BLaER1 treated with 17β-estradiol and CSF1 and Interleukin-3, amounts not matched to agents 10 nM and 100 nM (cell line): ENCODE data around the gene NUP37.
"Not testable (repeated sequence)": the region's sequence is repeated elsewhere in the genome, so short reads cannot be mapped to it uniquely, and the experiment has no call there.

Source experiments
- H3K27ac ChIP-seq, 11 experiments: shearing (Covaris generic); formaldehyde crosslinking; 2 replicates each; pipeline ENCODE4 v1.8.1; 2022
- H3K27me3 ChIP-seq, 11 experiments: shearing (Covaris generic); formaldehyde crosslinking; 2 replicates each; pipeline ENCODE4 v1.8.1; 2022
- H3K36me3 ChIP-seq, 11 experiments: shearing (Covaris generic); formaldehyde crosslinking; 2 replicates each; pipeline ENCODE4 v1.8.1; 2022
- H3K4me1 ChIP-seq, 10 experiments: shearing (Covaris generic); formaldehyde crosslinking; 2 replicates each; pipeline ENCODE4 v1.8.1; 2022
- H3K4me2 ChIP-seq, 11 experiments: shearing (Covaris generic); formaldehyde crosslinking; 2 replicates each; pipeline ENCODE4 v1.8.1; 2022
- H3K4me3 ChIP-seq, 10 experiments: shearing (Covaris generic); formaldehyde crosslinking; 2 replicates each; pipeline ENCODE4 v1.8.1; 2022
- H3K9ac ChIP-seq, 11 experiments: shearing (Covaris generic); formaldehyde crosslinking; 2 replicates each; pipeline ENCODE4 v1.8.1; 2022
- H3K9me3 ChIP-seq, 11 experiments: shearing (Covaris generic); formaldehyde crosslinking; replicated peaks in 1 of 11; 2 replicates each; pipeline ENCODE4 v1.8.1; 2022
- H4K20me1 ChIP-seq, 11 experiments: shearing (Covaris generic); formaldehyde crosslinking; 2 replicates each; pipeline ENCODE4 v1.8.1; 2022
- Cebpa-rat ChIP-seq, 11 experiments: shearing (Covaris generic); IDR thresholded peaks; 2 replicates each; pipeline ENCODE4 v1.8.1; 2022

The NUP37 gene

GRCh38 chr12:102119674-102120563 is at the start of gene NUP37, which contains the start of gene PARPBP:
Gene NUP37, minus strand, starts transcription at chr12:102120114. Its CDS starts 1,596 bp downstream, at chr12:102118518.
Gene PARPBP, plus strand, starts transcription at chr12:102120183. Its CDS starts 3,706 bp downstream, at chr12:102123889.
- no peaks in the 10 kb centered on the region for H3K9me3 ChIP-seq
- no peak for TF ChIP-seq Cebpa-rat (IDR thresholded peaks at IDR 0.05)
- peak within 1 kb of the TSS; percentile 68 to 89 (median 76) for H3K4me3 ChIP-seq
- no peaks in the 10 kb centered on the region for H4K20me1 ChIP-seq
- H3K36me3 ChIP-seq = peaks cover 23 to 62% (median 38%) of the 10 kb centered on the region in 11 experiments; a peak in 20 of 22 replicates
- peak within 1 kb of the TSS; percentile 74 to 93 (median 87) for H3K27ac ChIP-seq
- peak within 1 kb of the TSS; percentile 81 to 93 (median 88) for H3K9ac ChIP-seq
- H3K4me2 ChIP-seq = peak within 1 kb of the TSS; percentile 85 to 95 (median 88)
- H3K4me1 ChIP-seq = peaks cover 19 to 35% (median 31%) of the 10 kb centered on the region in 10 experiments
- no peaks in the 10 kb centered on the region for H3K27me3 ChIP-seq

- H3K27ac ChIP-seq = no peak overlapping the region
- H3K4me3 ChIP-seq = no peak overlapping the region
- H3K4me2 ChIP-seq = peak overlapping the region in 2 of 11 experiments; percentile 43 to 70; a peak in 4 of 22 replicates
- no peaks in the 10 kb centered on the region for H4K20me1 ChIP-seq
- H3K36me3 ChIP-seq = peaks cover 0 to 94% (median 25%) of the 10 kb centered on the region in 11 experiments; a peak in 16 of 22 replicates
- peaks cover 0 to 16% (median 0%) of the 10 kb centered on the region in 10 experiments; a peak in 4 of 20 replicates for H3K4me1 ChIP-seq
- H3K9me3 ChIP-seq = no peaks in the 10 kb centered on the region
- no peak for TF ChIP-seq Cebpa-rat (IDR thresholded peaks at IDR 0.05)
- H3K9ac ChIP-seq = no peak overlapping the region
- H3K27me3 ChIP-seq = no peaks in the 10 kb centered on the region
Measured at GRCh38 chr12:102167821-102168604, 48.1 kb upstream of the NUP37 start.

- peaks cover 0 to 9% (median 0%) of the 10 kb centered on the region in 10 experiments; a peak in 4 of 20 replicates for H3K4me1 ChIP-seq
- H3K36me3 ChIP-seq = peaks cover 0 to 64% (median 9%) of the 10 kb centered on the region in 11 experiments; a peak in 14 of 22 replicates
- H3K27ac ChIP-seq = no peak overlapping the region
- no peaks in the 10 kb centered on the region for H4K20me1 ChIP-seq
- H3K9ac ChIP-seq = no peak overlapping the region
- H3K9me3 ChIP-seq = no peaks in the 10 kb centered on the region
- no peak overlapping the region for H3K4me3 ChIP-seq
- no peak for TF ChIP-seq Cebpa-rat (IDR thresholded peaks at IDR 0.05)
- H3K27me3 ChIP-seq = no peaks in the 10 kb centered on the region
- no peak overlapping the region for H3K4me2 ChIP-seq
Measured at GRCh38 chr12:102163383-102163782, 43.5 kb upstream of the NUP37 start.

- not testable (repeated sequence) for H3K4me1 ChIP-seq, H3K27ac ChIP-seq, H3K9ac ChIP-seq, H4K20me1 ChIP-seq, H3K4me3 ChIP-seq, H3K9me3 ChIP-seq, H3K4me2 ChIP-seq, H3K27me3 ChIP-seq
- peaks cover 17 to 64% (median 51%) of the 10 kb centered on the region in 11 experiments; a peak in 20 of 22 replicates for H3K36me3 ChIP-seq
Measured at GRCh38 chr12:102155206-102155605, 35.3 kb upstream of the NUP37 start.

GRCh38 chr12:102147062-102147587 is 27.2 kb upstream of the NUP37 start:
- H4K20me1 ChIP-seq, H3K4me3 ChIP-seq, H3K27me3 ChIP-seq, H3K4me2 ChIP-seq, H3K27ac ChIP-seq, H3K9ac ChIP-seq, H3K4me1 ChIP-seq: not testable (repeated sequence)
- H3K9me3 ChIP-seq = peaks cover 4 to 22% (median 18%) of the 10 kb centered on the region in 11 experiments; a peak in 16 of 22 replicates
- H3K36me3 ChIP-seq = peaks cover 21 to 66% (median 44%) of the 10 kb centered on the region in 11 experiments

GRCh38 chr12:102144221-102144620 is 24.3 kb upstream of the NUP37 start:
- Histone ChIP-seq H3K4me3 (no peak overlapping the region), H3K4me1 (no peaks in the 10 kb centered on the region), H3K9me3 (peaks cover 4 to 22% (median 18%) of the 10 kb centered on the region in 11 experiments; a peak in 16 of 22 replicates), H4K20me1 (no peaks in the 10 kb centered on the region), H3K27me3 (no peaks in the 10 kb centered on the region), H3K4me2 (no peak overlapping the region), H3K36me3 (peaks cover 14 to 42% (median 27%) of the 10 kb centered on the region in 11 experiments), H3K9ac (no peak overlapping the region), H3K27ac (no peak overlapping the region)
- TF ChIP-seq Cebpa-rat (IDR thresholded peaks at IDR 0.05) = no peak

GRCh38 chr12:102142866-102143373 is 23.0 kb upstream of the NUP37 start:
- H3K27me3 ChIP-seq, H4K20me1 ChIP-seq, H3K9ac ChIP-seq, H3K4me1 ChIP-seq, H3K27ac ChIP-seq, H3K4me3 ChIP-seq, H3K4me2 ChIP-seq: not testable (repeated sequence)
- Histone ChIP-seq H3K9me3 (peaks cover 4 to 29% (median 23%) of the 10 kb centered on the region in 11 experiments; a peak in 16 of 22 replicates), H3K36me3 (peaks cover 14 to 43% (median 27%) of the 10 kb centered on the region in 11 experiments)

- peaks cover 0 to 25% (median 17%) of the 10 kb centered on the region in 11 experiments; a peak in 15 of 22 replicates for H3K9me3 ChIP-seq
Measured at GRCh38 chr12:102137619-102138018, 17.7 kb upstream of the NUP37 start.

GRCh38 chr12:102131442-102131841 is 11.5 kb upstream of the NUP37 start:
- Histone ChIP-seq H3K9me3 (peaks cover 13 to 49% (median 34%) of the 10 kb centered on the region in 11 experiments), H3K36me3 (peaks cover 2 to 92% (median 68%) of the 10 kb centered on the region in 11 experiments; a peak in 21 of 22 replicates)
- not testable (repeated sequence) for H4K20me1 ChIP-seq, H3K4me3 ChIP-seq, H3K9ac ChIP-seq, H3K27me3 ChIP-seq, H3K27ac ChIP-seq, H3K4me2 ChIP-seq, H3K4me1 ChIP-seq

More at GRCh38 chr12:102137619-102138018, 17.7 kb upstream of the NUP37 start:
- H3K9ac ChIP-seq, H3K4me3 ChIP-seq, H3K4me2 ChIP-seq, H4K20me1 ChIP-seq, H3K4me1 ChIP-seq, H3K27me3 ChIP-seq, H3K27ac ChIP-seq: not testable (repeated sequence)
- H3K36me3 ChIP-seq = peaks cover 1 to 62% (median 35%) of the 10 kb centered on the region in 11 experiments; a peak in 20 of 22 replicates

- not testable (repeated sequence) for H4K20me1 ChIP-seq, H3K4me2 ChIP-seq, H3K4me1 ChIP-seq, H3K27me3 ChIP-seq, H3K9ac ChIP-seq, H3K4me3 ChIP-seq, H3K27ac ChIP-seq
- Histone ChIP-seq H3K9me3 (peaks cover 13 to 49% (median 33%) of the 10 kb centered on the region in 11 experiments), H3K36me3 (peaks cover 8 to 92% (median 75%) of the 10 kb centered on the region in 11 experiments; a peak in 21 of 22 replicates)
Measured at GRCh38 chr12:102130720-102131119, 10.8 kb upstream of the NUP37 start.

GRCh38 chr12:102121328-102121727 is 1.4 kb upstream of the NUP37 start:
- Histone ChIP-seq H3K4me3 (peak overlapping the region in 9 of 10 experiments; percentile 72 to 89 (median 79); a peak in 17 of 20 replicates), H3K27ac (peak overlapping the region in 6 of 11 experiments; percentile 80 to 93 (median 90); a peak in 6 of 22 replicates), H3K4me2 (peak overlapping the region; percentile 85 to 95 (median 88); a peak in 21 of 22 replicates), H3K4me1 (peaks cover 19 to 35% (median 31%) of the 10 kb centered on the region in 10 experiments), H3K36me3 (peaks cover 28 to 62% (median 45%) of the 10 kb centered on the region in 11 experiments), H3K9ac (peak overlapping the region in 10 of 11 experiments; percentile 81 to 93 (median 88); a peak in 17 of 22 replicates)
- not testable (repeated sequence) for H3K27me3 ChIP-seq, H3K9me3 ChIP-seq, H4K20me1 ChIP-seq
